Superior temporal gyrus (tissue), 1 donor: ENCODE data around the gene GGA1.
"Not testable (repeated sequence)": the region's sequence is repeated elsewhere in the genome, so short reads cannot be mapped to it uniquely, and the experiment has no call there.

Experiments
- DNase-seq: peaks from one replicate; pipeline ENCODE4 v3.0.0-alpha.2; 2016; ENCODE audit errors: extremely low spot score

Gene GGA1

GRCh38 chr22:37650463-37651136, 42.0 kb downstream of the GGA1 start:
- no peak for DNase-seq

DNA sequence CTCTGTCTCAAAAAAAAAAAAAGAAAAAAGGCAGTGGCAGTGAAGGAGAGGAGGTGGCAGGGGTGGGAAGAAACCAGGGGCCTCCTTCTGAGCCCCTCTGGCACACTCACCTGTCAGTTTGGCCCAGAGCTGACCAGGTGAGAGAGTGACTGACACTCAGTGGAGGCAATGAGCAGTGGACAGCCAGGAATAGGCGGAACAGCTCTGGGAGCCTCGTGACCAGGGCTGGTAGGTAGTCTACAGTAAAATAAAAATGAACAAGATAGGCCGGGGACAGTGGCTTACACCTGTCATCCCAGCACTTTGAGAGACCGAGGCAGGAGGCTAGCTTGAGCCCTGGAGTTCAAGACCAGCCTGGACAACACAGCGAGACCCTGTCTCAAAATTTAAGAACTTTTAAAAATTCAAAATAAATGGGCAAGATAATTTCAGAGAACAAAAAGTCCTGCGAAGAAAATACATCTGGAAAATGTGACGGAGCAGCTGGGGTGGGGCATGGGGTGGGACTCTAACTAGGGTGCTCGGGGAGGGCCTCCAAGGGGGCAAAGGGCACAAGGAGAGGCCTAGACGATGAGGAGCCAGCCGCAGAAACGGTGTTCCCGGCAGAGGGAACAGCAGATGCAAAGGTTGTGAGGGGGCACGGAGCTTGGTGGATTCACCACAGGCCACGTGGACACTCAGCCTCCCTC, 46.1 kb downstream of the GGA1 start:
- DNase-seq = no peak

DNA sequence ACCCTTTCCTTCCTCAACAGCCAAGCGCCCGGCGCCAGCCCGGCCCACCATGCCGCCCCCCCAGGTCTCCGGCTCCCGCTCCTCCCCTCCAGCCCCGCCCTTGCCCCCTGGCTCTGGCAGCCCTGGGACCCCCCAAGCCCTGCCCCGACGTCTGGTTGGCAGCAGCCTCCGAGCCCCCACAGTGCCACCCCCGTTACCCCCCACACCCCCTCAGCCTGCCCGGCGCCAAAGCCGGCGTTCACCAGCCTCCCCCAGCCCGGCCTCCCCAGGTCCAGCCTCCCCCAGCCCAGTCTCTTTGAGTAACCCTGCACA, 46.6 kb downstream of the GGA1 start:
- DNase-seq = no peak

DNA sequence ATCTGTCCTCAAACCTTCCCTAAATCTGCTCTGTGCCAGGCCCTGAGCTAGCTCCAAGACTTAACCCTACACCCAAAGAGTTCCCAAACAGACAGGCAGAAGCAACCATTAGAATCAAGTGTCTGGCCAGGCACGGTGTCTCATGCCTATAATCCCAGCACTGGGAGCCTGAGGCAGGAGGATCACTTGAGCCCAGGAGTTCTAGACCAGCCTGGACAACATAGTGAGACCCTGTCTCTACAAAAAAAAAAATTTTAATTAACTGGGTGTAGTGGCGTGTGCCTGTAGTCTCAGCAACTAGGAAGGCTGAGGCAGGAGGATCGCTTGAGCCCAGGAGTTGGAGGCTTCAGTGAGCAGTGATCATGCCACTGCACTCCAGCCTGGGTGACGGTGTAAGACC, 47.9 kb downstream of the GGA1 start:
- DNase-seq = not testable (repeated sequence)

DNA sequence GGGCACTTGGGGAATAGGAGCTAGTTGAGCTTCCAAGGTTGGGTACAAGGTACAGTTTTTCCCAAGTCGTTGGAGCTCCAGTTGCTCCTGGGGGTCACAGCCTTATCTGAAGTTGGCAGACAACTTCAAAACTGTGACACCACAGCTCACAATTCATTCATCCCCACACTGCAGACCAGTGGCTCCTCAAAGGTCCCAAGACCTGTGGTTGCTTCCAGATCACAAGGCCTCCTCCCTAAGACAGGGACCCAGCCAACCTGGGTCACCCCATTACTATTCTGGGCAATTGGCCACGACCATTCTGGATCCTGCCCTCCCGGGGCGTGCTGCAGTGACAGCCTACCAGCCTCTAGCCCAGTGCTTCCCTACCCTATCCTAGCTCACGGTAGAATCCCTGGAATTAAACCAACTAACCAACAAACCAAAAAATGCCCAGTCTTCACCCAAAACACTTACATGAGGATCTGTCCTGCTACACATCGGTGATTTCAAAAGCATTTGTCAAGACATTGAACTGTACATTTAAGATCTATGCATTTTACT, 49.0 kb downstream of the GGA1 start:
- no peak for DNase-seq

GRCh38 chr22:37658133-37659065, 49.8 kb downstream of the GGA1 start, which contains the start of gene PDXP:
PDXP (plus strand) TSS chr22:37658723; CDS start chr22:37658783, 60 bp downstream.
- DNase-seq = peak; percentile 99

DNA sequence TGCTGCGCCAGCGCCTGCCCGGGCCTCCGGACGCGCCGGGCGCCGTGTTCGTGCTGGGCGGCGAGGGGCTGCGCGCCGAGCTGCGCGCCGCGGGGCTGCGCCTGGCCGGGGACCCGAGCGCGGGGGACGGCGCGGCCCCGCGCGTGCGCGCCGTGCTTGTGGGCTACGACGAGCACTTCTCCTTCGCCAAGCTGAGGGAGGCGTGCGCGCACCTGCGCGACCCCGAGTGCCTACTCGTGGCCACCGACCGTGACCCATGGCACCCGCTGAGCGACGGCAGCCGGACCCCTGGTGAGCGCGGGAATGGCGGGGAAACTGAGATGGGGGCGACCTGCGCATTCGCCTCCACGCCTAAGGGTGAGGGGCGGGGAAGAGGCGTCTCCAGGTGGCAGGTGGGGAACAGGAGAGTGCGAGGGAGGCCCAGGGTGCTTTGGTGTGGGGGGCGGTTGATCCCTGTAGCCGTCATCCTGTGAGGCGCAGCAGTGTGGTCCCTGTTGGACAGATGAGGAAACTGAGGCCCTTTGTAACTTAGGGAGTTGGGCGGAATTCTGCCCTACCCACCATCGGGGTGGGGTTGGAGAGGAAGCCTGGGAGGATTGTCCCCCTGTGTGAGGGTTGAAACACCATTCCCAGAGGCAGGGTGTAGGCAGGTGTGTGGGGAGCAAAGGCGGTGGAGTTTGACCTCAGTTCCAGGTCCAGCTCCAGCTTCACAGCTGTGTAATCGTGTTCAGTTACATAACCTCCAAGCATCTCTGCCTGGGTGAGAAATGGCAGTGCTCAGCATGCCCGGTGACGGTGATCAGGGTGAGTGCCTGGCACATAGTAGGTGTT, 50.6 kb downstream of the GGA1 start:
- DNase-seq = no peak

- no peak for DNase-seq
Measured at GRCh38 chr22:37659897-37660708, 51.5 kb downstream of the GGA1 start.

DNA sequence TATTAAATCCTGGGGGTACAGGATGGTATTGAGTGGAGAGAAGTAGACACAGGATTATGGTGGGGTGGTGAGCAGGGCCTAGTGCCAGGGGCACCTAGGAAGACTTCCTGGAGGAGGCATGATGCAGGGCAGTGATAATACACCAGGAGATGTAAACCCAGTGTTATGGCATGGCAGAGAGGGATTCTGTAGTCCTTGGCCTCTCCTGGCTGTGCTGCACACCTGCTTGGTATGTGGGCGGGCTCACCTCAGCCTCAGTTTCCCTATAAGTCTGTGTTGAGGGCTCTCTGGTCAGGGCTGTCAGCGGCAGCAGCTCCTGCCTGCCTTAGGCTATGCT, 52.0 kb downstream of the GGA1 start:
- DNase-seq = no peak

DNA sequence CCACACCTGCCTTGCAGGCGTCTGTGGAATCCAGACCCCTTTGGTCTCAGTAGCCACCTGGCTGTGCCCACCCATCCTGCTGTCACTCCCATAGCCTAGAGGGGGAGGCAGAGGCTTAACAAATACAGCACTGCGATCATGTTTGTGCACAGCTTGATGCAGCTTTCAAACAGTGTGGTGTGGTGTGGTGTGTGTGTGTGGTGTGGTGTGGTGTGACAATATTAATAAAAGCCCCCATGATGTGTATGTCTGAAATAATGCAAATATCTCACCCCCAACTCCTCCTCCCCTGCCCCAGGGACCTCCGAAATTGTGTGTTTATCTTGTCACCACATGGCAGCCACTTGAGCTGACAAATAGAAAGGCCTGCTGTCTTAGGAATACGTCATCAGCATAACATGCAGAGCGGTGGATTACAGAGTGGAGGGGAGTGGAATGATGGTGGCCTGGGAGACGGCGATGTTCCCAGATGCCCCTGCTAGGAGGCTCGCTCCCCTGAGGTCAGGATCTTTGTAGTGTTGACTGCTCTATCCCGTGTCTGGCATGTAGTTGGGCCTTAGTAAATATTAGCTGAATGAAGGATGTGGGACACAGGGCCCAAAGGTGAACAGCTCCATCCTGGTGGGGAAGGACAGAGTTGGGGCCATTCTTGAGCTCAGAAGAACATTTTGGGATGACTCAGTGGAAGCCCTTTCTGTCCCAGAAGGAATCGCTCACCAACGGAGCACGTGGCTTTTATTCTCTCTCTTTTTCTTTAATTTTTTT, 52.7 kb downstream of the GGA1 start:
- peak; percentile 71 for DNase-seq

DNA sequence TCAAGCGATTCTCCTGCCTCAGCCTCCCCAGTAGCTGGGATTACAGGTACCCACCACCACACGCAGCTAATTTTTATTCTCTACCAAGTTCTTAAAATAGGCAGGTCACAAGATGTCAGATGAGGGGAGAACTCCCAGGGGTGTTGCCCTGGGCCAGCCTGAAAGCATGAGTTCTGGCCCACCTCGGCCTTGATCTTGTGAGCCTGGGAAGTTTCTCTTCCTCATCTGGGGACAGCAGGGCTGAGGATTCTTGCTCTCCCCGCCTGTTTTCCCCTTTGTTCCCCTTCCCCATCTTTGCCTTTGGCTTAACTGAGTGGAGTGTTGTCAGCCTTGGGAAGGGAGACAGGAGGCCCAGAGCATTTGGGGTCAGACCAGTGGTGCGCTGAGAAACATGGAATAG, 53.4 kb downstream of the GGA1 start:
- no peak for DNase-seq

DNA sequence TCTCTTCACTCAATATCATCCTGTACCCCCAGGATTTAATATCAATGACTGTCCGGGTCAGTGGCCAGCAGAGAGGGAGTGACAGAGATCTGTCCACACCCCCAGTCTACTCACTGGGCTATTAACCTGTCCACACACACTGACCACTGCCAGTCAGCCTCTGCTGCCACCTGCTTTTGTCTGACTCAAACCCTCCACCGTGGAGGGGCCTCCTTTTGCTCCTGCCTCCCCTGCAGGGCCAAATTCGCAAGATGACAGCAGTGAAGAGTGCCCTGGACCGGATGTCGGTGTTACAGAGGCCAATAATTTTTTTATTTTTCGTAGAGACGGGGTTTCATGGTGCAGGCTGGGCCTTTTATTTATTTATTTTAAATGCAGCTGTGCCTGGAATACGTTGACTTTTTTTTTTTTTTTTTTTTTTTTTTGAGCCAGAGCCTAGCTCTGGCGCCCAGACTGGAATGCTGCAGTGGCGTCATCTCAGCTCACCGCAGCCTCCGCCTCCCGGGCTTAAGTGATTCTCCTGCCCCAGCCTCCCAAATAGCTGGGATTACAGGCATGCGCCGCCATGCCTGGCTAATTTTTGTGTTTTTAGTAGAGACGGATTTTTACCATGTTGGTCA, 55.0 kb downstream of the GGA1 start:
- DNase-seq = no peak

DNA sequence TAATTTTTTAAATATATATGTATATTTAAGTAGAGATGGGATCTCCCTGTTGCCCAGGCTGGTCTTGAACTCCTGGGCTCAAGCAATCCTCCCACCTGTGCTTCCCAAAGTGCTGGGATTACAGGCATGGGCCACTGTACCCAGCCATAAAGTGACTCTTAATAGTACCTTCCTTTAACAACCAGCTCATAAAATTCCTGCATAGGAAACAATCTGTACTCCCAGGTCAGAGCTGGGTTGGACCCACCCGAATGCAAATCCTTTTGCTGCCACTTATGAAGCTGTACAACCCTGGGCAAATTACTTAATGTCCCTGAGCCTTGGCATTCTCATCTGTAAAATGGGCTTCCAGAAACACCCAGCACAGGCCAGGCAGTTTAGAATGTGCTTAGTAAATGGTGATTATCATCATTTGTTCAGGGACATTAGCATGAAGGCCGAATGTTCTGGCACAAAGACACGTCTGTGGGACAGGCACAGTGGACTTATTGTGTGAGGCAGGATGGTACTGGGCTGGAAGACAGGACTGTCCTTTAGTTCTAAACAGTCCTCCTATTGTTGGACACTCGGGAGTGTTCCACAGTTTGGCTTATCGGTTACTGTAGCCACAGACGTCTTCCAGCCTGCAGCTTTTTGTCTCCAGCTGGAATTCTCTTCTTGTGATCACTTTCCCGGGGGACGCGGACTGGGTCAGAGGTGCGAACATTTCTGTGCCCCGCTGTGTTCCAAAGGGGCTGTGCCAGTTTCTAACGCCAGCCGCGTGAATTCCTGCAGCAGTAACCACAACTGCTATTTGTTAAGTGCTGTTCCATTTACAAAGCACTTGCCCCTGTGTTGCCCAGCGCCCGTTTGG, 55.8 kb downstream of the GGA1 start:
- DNase-seq = peak; percentile 96

GRCh38 chr22:37665487-37665886, 56.9 kb downstream of the GGA1 start:
- no peak for DNase-seq

DNA sequence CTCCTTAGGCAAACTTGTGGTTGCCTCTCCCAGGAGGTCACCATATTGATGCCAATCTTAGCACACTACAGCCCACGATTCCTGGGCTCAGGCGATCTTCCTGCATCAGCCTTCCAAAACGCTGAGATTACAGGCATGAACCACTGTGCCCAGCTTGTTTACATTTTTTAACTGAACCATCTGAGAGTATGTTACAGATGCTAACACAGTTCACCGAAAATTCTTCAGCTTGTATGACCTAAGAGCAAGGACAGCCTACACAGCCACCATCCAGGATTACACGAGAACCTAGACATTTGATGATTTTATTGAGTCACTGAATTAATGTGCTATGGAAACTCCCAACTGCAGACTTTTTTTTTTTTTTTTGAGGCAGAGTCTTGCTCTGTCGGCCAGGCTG, 61.0 kb downstream of the GGA1 start:
- DNase-seq = no peak

DNA sequence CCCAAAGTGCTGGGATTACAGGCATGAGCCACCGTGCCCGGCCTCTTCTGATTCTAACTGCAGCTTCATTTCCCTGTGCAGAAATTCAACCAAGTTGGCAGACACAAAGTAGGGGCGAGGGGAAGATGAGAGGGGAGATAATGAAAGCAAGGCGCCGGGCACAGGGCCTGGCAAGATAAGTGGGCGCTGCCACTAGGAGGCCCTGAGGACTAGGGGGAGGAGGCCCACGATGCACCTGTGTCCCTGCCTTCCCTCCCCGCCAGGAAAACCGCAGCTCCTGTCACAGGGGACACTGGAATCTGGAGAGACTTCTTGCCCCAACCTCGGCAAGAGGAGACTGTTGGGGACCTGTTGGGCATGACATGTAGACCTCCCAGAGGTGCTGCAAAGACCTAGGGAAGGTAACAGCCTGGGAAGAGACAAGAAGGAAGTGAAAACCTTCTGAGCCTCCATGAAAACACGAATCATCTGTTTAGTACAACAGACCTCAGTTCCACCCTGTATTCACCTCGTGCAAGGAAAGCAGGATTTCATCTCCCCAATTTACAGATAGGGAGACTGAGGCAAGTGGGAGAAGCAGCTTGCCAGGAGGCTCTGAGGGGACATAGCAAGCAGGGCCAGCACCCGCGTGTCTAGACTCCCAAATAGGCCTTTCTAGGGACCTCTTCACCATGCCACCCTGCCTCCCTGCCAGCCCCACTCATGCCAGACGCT, 63.7 kb downstream of the GGA1 start:
- DNase-seq = no peak

- DNase-seq = no peak
Measured at GRCh38 chr22:37672920-37673455, 64.4 kb downstream of the GGA1 start.

- DNase-seq = no peak
Measured at GRCh38 chr22:37674248-37674647, 65.6 kb downstream of the GGA1 start.
